HepG2 (cell line): ENCODE results near the gene PSORS1C2. TPM values are rescaled to one million over a fixed set of nuclear protein-coding genes. Genes with fewer than 3 reads are reported as not detected.

ENCODE experiments used
- HOXD1 ChIP-seq: sonication (generic); formaldehyde crosslinking; IDR thresholded peaks from 2 replicates; pipeline ENCODE4 v1.5.0; 2020; ENCODE audit warnings: missing genetic modification reagents
- SPEN ChIP-seq: sonication (generic); formaldehyde crosslinking; IDR thresholded peaks from 2 replicates; pipeline ENCODE4 v1.5.1; 2020; ENCODE audit warnings: low read depth, mild to moderate bottlenecking, missing genetic modification reagents
- ZNF20 ChIP-seq: sonication (generic); formaldehyde crosslinking; IDR thresholded peaks from 2 replicates; pipeline ENCODE4 v1.4.0; 2020; ENCODE audit warnings: mild to moderate bottlenecking, moderate library complexity, missing genetic modification reagents
- ZNF3 ChIP-seq: IDR thresholded peaks from 2 replicates; pipeline ENCODE4 v1.7.0; 2017; ENCODE audit warnings: inconsistent platforms
- ZNF652 ChIP-seq: IDR thresholded peaks from 2 replicates; pipeline ENCODE4 v1.6.1; 2016; ENCODE audit warnings: low read depth, borderline replicate concordance
- polyA plus RNA-seq, 8 experiments: library from polyadenylated mRNA; depleted of rRNA in 3 of 8; stranded (reverse) in 7 of 8; unstranded in 1 of 8; fragments of >200 nt; fragmentation: Illumina TruSeq in 4 of 8; extraction: Trizol in 4 of 8; gene quantifications; 2 replicates each; pipeline versions ENCODE4 v1.2.1 to v1.2.3, GENCODE V29; 2011 to 2016; ENCODE audit warnings: low read depth in 4 of 8, missing spikeins in 1 of 8, mixed read lengths in 1 of 8; ENCODE audit not compliant: insufficient read depth in 1 of 8
- small RNA-seq, 3 experiments: library from RNA; depleted of rRNA; stranded (forward); fragments of <200 nt; gene quantifications; one replicate each; pipeline ENCODE3, GENCODE V24; 2012; ENCODE audit warnings: low read depth in 2 of 3, low replicate concordance in 1 of 3; ENCODE audit not compliant: insufficient read length in 3 of 3, insufficient read depth in 2 of 3
- total RNA-seq, 5 experiments: library from RNA; depleted of rRNA; stranded (reverse); fragments of >200 nt; fragmentation: Illumina TruSeq; extraction: Trizol; gene quantifications; 2 replicates each; pipeline ENCODE4 v1.2.3, GENCODE V29; 2016; ENCODE audit warnings: low read depth in 1 of 5

Gene PSORS1C2
- total and polyA plus RNA-seq, 2 of the 13 experiments (the other 11 are each of a cell fraction or from before 2014, with no cell fraction given), result not detected

- TF ChIP-seq HOXD1 (CRISPR knock-in tag), result no peak
- TF ChIP-seq ZNF652, result no peak
- TF ChIP-seq SPEN (CRISPR knock-in tag), result no peak
- no peak for TF ChIP-seq ZNF3 (CRISPR knock-in tag)
- TF ChIP-seq ZNF20 (CRISPR knock-in tag), result no peak
- TF ChIP-seq, all 625 proteins: peak for 2
These were observed 48.4 kb downstream of the PSORS1C2 start (continued) for GRCh38 chr6:31090275-31090972.

Small RNA genes within 50 kb of the gene (small RNA-seq; reads per million reads assigned to genes)
- gene POLR2LP1, result 0 reads per million in 3 experiments

Other genes with a start within 250 kb of the PSORS1C2 start
- gene GTF2H4, start 230.9 kb downstream of the PSORS1C2 start, total RNA-seq (2016; rRNA removed; fragmentation: Illumina TruSeq; extraction: Trizol), result 15.9 and 18.0 TPM in 2 replicates
- gene GTF2H4, start 230.9 kb downstream of the PSORS1C2 start, polyA plus RNA-seq (2011; rRNA removed), result 49.3 and 58.3 TPM in 2 replicates
- 45.9 and 71.8 TPM in 2 replicates for gene VARS2, start 224.8 kb downstream of the PSORS1C2 start, total RNA-seq (2016; rRNA removed; fragmentation: Illumina TruSeq; extraction: Trizol)
- gene VARS2, start 224.8 kb downstream of the PSORS1C2 start, polyA plus RNA-seq (2011; rRNA removed), result 61.8 and 68.8 TPM in 2 replicates
- not detected in 2 replicates for gene SFTA2, start 206.9 kb downstream of the PSORS1C2 start, total RNA-seq (2016; rRNA removed; fragmentation: Illumina TruSeq; extraction: Trizol)
- gene SFTA2, start 206.9 kb downstream of the PSORS1C2 start, polyA plus RNA-seq (2011; rRNA removed), result not detected in 2 replicates
- gene MUCL3, start 198.1 kb downstream of the PSORS1C2 start, total RNA-seq (2016; rRNA removed; fragmentation: Illumina TruSeq; extraction: Trizol), result not detected in 2 replicates
- not detected in 2 replicates for gene MUCL3, start 198.1 kb downstream of the PSORS1C2 start, polyA plus RNA-seq (2011; rRNA removed)
- not detected in 2 replicates for gene MUC21, start 155.3 kb downstream of the PSORS1C2 start, total RNA-seq (2016; rRNA removed; fragmentation: Illumina TruSeq; extraction: Trizol)
- not detected in 2 replicates for gene MUC21, start 155.3 kb downstream of the PSORS1C2 start, polyA plus RNA-seq (2011; rRNA removed)
- gene MUC22, start 128.6 kb downstream of the PSORS1C2 start, total RNA-seq (2016; rRNA removed; fragmentation: Illumina TruSeq; extraction: Trizol), result not detected in 2 replicates
- gene MUC22, start 128.6 kb downstream of the PSORS1C2 start, polyA plus RNA-seq (2011; rRNA removed), result not detected in 2 replicates
- not detected in 2 replicates for gene C6orf15, start 26.5 kb downstream of the PSORS1C2 start, total RNA-seq (2016; rRNA removed; fragmentation: Illumina TruSeq; extraction: Trizol)
- gene C6orf15, start 26.5 kb downstream of the PSORS1C2 start, polyA plus RNA-seq (2011; rRNA removed), result not detected in 2 replicates
- 0.02 TPM in 1 of 2 replicates, not detected in the other for gene PSORS1C1, start 24.3 kb downstream of the PSORS1C2 start, total RNA-seq (2016; rRNA removed; fragmentation: Illumina TruSeq; extraction: Trizol)
- 0.01 and 0.24 TPM in 2 replicates for gene PSORS1C1, start 24.3 kb downstream of the PSORS1C2 start, polyA plus RNA-seq (2011; rRNA removed)
- gene CDSN, start 18.6 kb downstream of the PSORS1C2 start, total RNA-seq (2016; rRNA removed; fragmentation: Illumina TruSeq; extraction: Trizol), result not detected in 2 replicates
- gene CDSN, start 18.6 kb downstream of the PSORS1C2 start, polyA plus RNA-seq (2011; rRNA removed), result not detected in 2 replicates
- gene CCHCR1, start 18.7 kb upstream of the PSORS1C2 start, total RNA-seq (2016; rRNA removed; fragmentation: Illumina TruSeq; extraction: Trizol), result 20.2 and 28.2 TPM in 2 replicates
- gene CCHCR1, start 18.7 kb upstream of the PSORS1C2 start, polyA plus RNA-seq (2011; rRNA removed), result 14.6 and 17.2 TPM in 2 replicates
- gene TCF19, start 19.5 kb upstream of the PSORS1C2 start, total RNA-seq (2016; rRNA removed; fragmentation: Illumina TruSeq; extraction: Trizol), result 20.5 and 22.2 TPM in 2 replicates
- 4.2 and 4.9 TPM in 2 replicates for gene TCF19, start 19.5 kb upstream of the PSORS1C2 start, polyA plus RNA-seq (2011; rRNA removed)
- gene POU5F1, start 31.6 kb upstream of the PSORS1C2 start, total RNA-seq (2016; rRNA removed; fragmentation: Illumina TruSeq; extraction: Trizol), result 1.2 and 2.5 TPM in 2 replicates
- gene POU5F1, start 31.6 kb upstream of the PSORS1C2 start, polyA plus RNA-seq (2011; rRNA removed), result 6.8 and 7.2 TPM in 2 replicates
- 31.5 and 77.1 TPM in 2 replicates for gene HLA-C, start 133.0 kb upstream of the PSORS1C2 start, total RNA-seq (2016; rRNA removed; fragmentation: Illumina TruSeq; extraction: Trizol)
- 155 and 225 TPM in 2 replicates for gene HLA-C, start 133.0 kb upstream of the PSORS1C2 start, polyA plus RNA-seq (2011; rRNA removed)
- 15.5 and 35.3 TPM in 2 replicates for gene HLA-B, start 218.1 kb upstream of the PSORS1C2 start, total RNA-seq (2016; rRNA removed; fragmentation: Illumina TruSeq; extraction: Trizol)
- gene HLA-B, start 218.1 kb upstream of the PSORS1C2 start, polyA plus RNA-seq (2011; rRNA removed), result 88.9 and 228 TPM in 2 replicates